Activated CD4-positive, alpha-beta T cell treated with anti-CD3 and anti-CD28 coated beads, Interleukin-2, amount 10 ng/mL, durations not matched to agents 7 days and 5 days (primary cell): ENCODE results near the gene EEF1AKMT1. TPM values are rescaled to one million over a fixed set of nuclear protein-coding genes. Genes with fewer than 3 reads are reported as not detected.

Experiments
- CTCF ChIA-PET: fragments of 350-600 bp; sonication (Branson Sonifier 250); formaldehyde crosslinking; loops from one replicate; lab custom pipeline; 2021; ENCODE audit warnings: antibody characterized with exemption; lab: Charles Lee
- POLR2A ChIA-PET: fragments of 350-600 bp; sonication (Branson Sonifier 250); formaldehyde crosslinking; loops from one replicate; lab custom pipeline; 2021; ENCODE audit warnings: antibody characterized with exemption; lab: Charles Lee
- DNase-seq: peaks from one replicate; pipeline ENCODE4 v3.0.0-alpha.2; 2020
- H3K27ac Mint-ChIP-seq: one replicate; pipeline ENCODE4 v1.8.0; 2021; ENCODE audit warnings: mild to moderate bottlenecking, moderate library complexity, mixed read lengths
- H3K27me3 Mint-ChIP-seq: one replicate; pipeline ENCODE4 v1.8.0; 2021; ENCODE audit warnings: mixed read lengths
- H3K36me3 Mint-ChIP-seq: one replicate; pipeline ENCODE4 v1.8.0; 2021; ENCODE audit warnings: low read depth, mixed read lengths
- H3K4me1 Mint-ChIP-seq: one replicate; pipeline ENCODE4 v1.8.0; 2021; ENCODE audit warnings: mixed read lengths
- H3K4me3 Mint-ChIP-seq: one replicate; pipeline ENCODE4 v1.8.0; 2021; ENCODE audit warnings: mild to moderate bottlenecking, moderate library complexity, mixed read lengths
- H3K9me3 Mint-ChIP-seq: one replicate; pipeline ENCODE4 v1.8.0; 2021; ENCODE audit warnings: mixed read lengths
- total RNA-seq, 2 experiments: library from RNA; stranded (reverse); gene quantifications; one replicate each; pipeline ENCODE4 v1.2.3, GENCODE V29; 2021

EEF1AKMT1 gene
- total RNA-seq, 2 experiments from 2014 or later, result 10.2 to 10.7 TPM

DNA sequence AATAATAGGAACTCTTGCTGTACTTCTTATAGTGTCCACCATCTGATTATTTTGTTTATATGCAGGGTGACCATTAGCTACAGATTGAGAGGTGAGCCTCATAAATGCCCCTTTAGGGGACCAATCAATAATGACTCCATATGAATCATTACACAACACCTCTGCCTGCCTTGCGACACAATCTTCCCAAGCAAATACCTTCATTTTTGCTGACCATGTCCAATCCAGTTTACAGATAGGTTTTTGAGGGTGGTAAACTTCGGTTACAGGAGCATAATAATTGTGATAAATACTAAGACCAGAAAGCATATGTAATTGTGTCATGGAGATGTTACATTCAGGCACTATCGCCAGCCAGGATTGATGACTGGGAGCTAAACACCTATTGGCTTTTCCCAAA is 93.9 kb downstream of the EEF1AKMT1 start:
- no peaks in the 10 kb centered on the region for H3K4me1 Mint-ChIP-seq
- H3K27me3 Mint-ChIP-seq, result no peaks in the 10 kb centered on the region
- H3K27ac Mint-ChIP-seq, result no peak overlapping the region
- H3K36me3 Mint-ChIP-seq, result no peaks in the 10 kb centered on the region
- ChIA-PET CTCF (interaction anchor here (1.9 kb wide), 1 partner anchor 9 kb away, joined by 4 read pairs; no protein-coding TSS in a partner anchor), POLR2A (no interaction called here)
- no peak overlapping the region for H3K4me3 Mint-ChIP-seq
- H3K9me3 Mint-ChIP-seq, result no peaks in the 10 kb centered on the region
- no peak for DNase-seq

Other genes starting within 250 kb of the EEF1AKMT1 start
- 10 to 100 TPM; 10.5 to 11.7 TPM for gene CRYL1, start 248.1 kb downstream of the EEF1AKMT1 start, total RNA-seq
- gene IFT88, start 206.8 kb downstream of the EEF1AKMT1 start, total RNA-seq, result 1 to 10 TPM; 6.3 to 7.4 TPM
- not detected for gene IL17D, start 70.3 kb downstream of the EEF1AKMT1 start, total RNA-seq
- 10 to 100 TPM; 18.9 to 19.0 TPM for gene XPO4, start 128.8 kb upstream of the EEF1AKMT1 start, total RNA-seq